Keratinocyte (primary cell): ENCODE data around the gene RAB14. TPM values are rescaled to one million over a fixed set of nuclear protein-coding genes. Genes with fewer than 3 reads are reported as not detected.

Experiments
- DNase-seq: peaks from one replicate; pipeline ENCODE4 v3.0.0-alpha.2; 2011; ENCODE audit warnings: low read depth, missing footprints, low spot score
- FAIRE-seq: peaks from 2 replicates; lab custom pipeline; 2011; peaks lifted over from hg19 to GRCh38; lab: Jason Lieb, UNC
- H2AFZ ChIP-seq: 2 replicates; pipeline ENCODE4 v1.6.0; 2012; ENCODE audit warnings: low read length, control low read depth, inconsistent platforms; ENCODE audit not compliant: control insufficient read depth
- H3K27ac ChIP-seq: 2 replicates; pipeline ENCODE4 v1.5.1; 2011; ENCODE audit warnings: low read length; ENCODE audit not compliant: control insufficient read depth, insufficient read depth
- H3K27me3 ChIP-seq: 3 replicates; pipeline ENCODE4 v1.6.0; 2011; ENCODE audit warnings: low read length; ENCODE audit not compliant: control insufficient read depth, insufficient read depth; ENCODE audit errors: extremely low read depth
- H3K36me3 ChIP-seq, 2 experiments: 2 replicates in 1 of 2; 3 replicates in 1 of 2; pipeline ENCODE4 v1.5.1; 2011; ENCODE audit warnings: low read length in 2 of 2, mild to moderate bottlenecking in 1 of 2; ENCODE audit not compliant: control insufficient read depth in 2 of 2, insufficient read depth in 2 of 2; ENCODE audit errors: extremely low read depth in 1 of 2
- H3K4me1 ChIP-seq: 3 replicates; pipeline ENCODE4 v1.5.1; 2011; ENCODE audit warnings: low read length; ENCODE audit not compliant: control insufficient read depth, insufficient read depth; ENCODE audit errors: extremely low read depth
- H3K4me2 ChIP-seq: 3 replicates; pipeline ENCODE4 v1.6.0; 2011; ENCODE audit warnings: low read depth, low read length; ENCODE audit not compliant: control insufficient read depth, insufficient read depth; ENCODE audit errors: extremely low read depth
- H3K4me3 ChIP-seq, 3 experiments: fragments of 200-600 bp in 1 of 3; sonication (generic) in 1 of 3; 2 replicates in 2 of 3; 3 replicates in 1 of 3; pipeline ENCODE4 v1.5.1; 2011 to 2016; ENCODE audit warnings: low read length in 3 of 3, mild to moderate bottlenecking in 3 of 3, control low read depth in 2 of 3, inconsistent platforms in 1 of 3, low read depth in 1 of 3, mixed read lengths in 1 of 3, mixed run types in 1 of 3, moderate library complexity in 1 of 3; ENCODE audit not compliant: control insufficient read depth in 2 of 3, insufficient read depth in 2 of 3; ENCODE audit errors: extremely low read depth in 1 of 3
- H3K79me2 ChIP-seq: 2 replicates; pipeline ENCODE4 v1.6.0; 2012; ENCODE audit warnings: low read length; ENCODE audit not compliant: control insufficient read depth, insufficient read depth
- H3K9ac ChIP-seq: 3 replicates; pipeline ENCODE4 v1.6.0; 2011; ENCODE audit warnings: low read length; ENCODE audit not compliant: control insufficient read depth, insufficient read depth; ENCODE audit errors: extremely low read depth
- H3K9me1 ChIP-seq: 3 replicates; pipeline ENCODE4 v1.6.0; 2011; ENCODE audit warnings: low read length; ENCODE audit not compliant: control insufficient read depth, insufficient read depth; ENCODE audit errors: extremely low read depth
- H3K9me3 ChIP-seq: 2 replicates; pipeline ENCODE4 v1.5.1; 2012; ENCODE audit warnings: low read depth, low read length; ENCODE audit not compliant: control insufficient read depth
- H4K20me1 ChIP-seq: 3 replicates; pipeline ENCODE4 v1.6.0; 2011; ENCODE audit warnings: low read length; ENCODE audit not compliant: control insufficient read depth, insufficient read depth; ENCODE audit errors: extremely low read depth
- EZH2 ChIP-seq: IDR thresholded peaks from one replicate; pipeline ENCODE4 v1.6.1; 2012; ENCODE audit warnings: inconsistent platforms, mild to moderate bottlenecking, low read length, moderate library complexity
- dilution Hi-C: fragments of 300-500 bp; cut with MboI; formaldehyde crosslinking; loops from one replicate; pipeline ENCODE4 v1.7.0; 2020; ENCODE audit warnings: low sequenced_read_pairs; ENCODE audit not compliant: extremely low pct_ligation_motif_present
- polyA plus RNA-seq, 5 experiments: library from polyadenylated mRNA; depleted of rRNA in 3 of 5; stranded (reverse) in 3 of 5; stranded (forward) in 1 of 5; unstranded in 1 of 5; fragments of >200 nt; gene quantifications; 1 replicate in 1 of 5; 2 replicates in 3 of 5; 3 replicates in 1 of 5; pipeline versions ENCODE4 v1.2.1 to v1.2.3, GENCODE V29; 2011 to 2012; ENCODE audit warnings: missing spikeins in 2 of 5, low read depth in 1 of 5, low replicate concordance in 1 of 5
- TF ChIP-seq, protein P1 (sequence below), 3 experiments: IDR thresholded peaks in 1 of 3; conservative IDR thresholded peaks in 1 of 3; optimal IDR thresholded peaks in 1 of 3; 2 replicates in 2 of 3; 3 replicates in 1 of 3; pipeline versions ENCODE3 to v1.5.1; 2011; ENCODE audit warnings: low read length in 3 of 3, mild to moderate bottlenecking in 3 of 3, moderate library complexity in 2 of 3, control low read depth in 1 of 3, inconsistent platforms in 1 of 3; ENCODE audit not compliant: insufficient read depth in 2 of 3; ENCODE audit errors: extremely low read depth in 1 of 3

The RAB14 gene
- polyA plus RNA-seq, 1 donor (not counting 4 experiments of a cell fraction or from before 2014, with no cell fraction given) = 42.8 TPM

DNA sequence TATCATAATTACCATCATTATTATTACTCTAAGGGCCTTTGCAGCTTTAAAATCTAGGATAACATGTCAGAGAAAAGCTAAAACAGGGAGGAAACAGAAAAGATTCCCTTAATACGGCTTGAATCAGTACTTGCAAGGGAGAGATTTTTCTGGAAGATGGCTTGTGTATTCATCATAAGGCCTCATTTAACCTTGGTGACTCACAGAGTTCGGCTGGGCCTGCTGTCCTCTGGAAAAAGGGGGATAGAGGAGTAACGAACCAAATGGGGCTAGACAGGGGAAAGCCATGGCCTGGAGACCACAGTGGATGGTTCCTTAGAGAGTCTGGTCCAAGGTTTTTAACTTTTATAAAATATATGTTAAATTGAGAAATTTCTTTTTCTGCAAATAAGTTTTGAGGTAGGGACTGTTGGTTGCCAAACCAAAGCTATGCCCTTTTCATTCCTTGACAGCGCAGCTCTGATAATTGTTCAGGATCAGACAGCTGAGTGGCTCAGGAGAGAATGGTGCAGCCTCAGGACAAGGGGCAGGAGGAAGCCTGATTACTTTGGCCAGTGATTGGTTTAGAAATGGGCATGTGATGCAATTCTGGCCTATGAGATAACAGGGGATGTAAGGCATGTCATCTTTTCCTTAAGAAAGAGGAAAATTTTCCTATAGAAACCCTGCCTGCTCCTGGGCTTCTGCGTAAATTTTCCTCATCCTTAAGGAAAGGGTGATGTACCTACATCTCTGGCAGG lies 40.7 kb upstream of the RAB14 start:
- Histone ChIP-seq H3K9me1 (no peaks in the 10 kb centered on the region), H3K9me3 (no peaks in the 10 kb centered on the region), H3K4me3 (no peak overlapping the region), H3K27me3 (no peaks in the 10 kb centered on the region), H4K20me1 (no peaks in the 10 kb centered on the region), H3K27ac (no peak overlapping the region), H3K4me1 (peaks cover 3% of the 10 kb centered on the region), H2AFZ (no peak overlapping the region), H3K36me3 (no peaks in the 10 kb centered on the region), H3K4me2 (no peak overlapping the region), H3K9ac (no peak overlapping the region), H3K79me2 (no peaks in the 10 kb centered on the region)
- dilution Hi-C loops = no loop called here
- FAIRE-seq (no peak), DNase-seq (no peak)
- TF ChIP-seq, protein P1, sequence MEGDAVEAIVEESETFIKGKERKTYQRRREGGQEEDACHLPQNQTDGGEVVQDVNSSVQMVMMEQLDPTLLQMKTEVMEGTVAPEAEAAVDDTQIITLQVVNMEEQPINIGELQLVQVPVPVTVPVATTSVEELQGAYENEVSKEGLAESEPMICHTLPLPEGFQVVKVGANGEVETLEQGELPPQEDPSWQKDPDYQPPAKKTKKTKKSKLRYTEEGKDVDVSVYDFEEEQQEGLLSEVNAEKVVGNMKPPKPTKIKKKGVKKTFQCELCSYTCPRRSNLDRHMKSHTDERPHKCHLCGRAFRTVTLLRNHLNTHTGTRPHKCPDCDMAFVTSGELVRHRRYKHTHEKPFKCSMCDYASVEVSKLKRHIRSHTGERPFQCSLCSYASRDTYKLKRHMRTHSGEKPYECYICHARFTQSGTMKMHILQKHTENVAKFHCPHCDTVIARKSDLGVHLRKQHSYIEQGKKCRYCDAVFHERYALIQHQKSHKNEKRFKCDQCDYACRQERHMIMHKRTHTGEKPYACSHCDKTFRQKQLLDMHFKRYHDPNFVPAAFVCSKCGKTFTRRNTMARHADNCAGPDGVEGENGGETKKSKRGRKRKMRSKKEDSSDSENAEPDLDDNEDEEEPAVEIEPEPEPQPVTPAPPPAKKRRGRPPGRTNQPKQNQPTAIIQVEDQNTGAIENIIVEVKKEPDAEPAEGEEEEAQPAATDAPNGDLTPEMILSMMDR (optimal IDR thresholded peaks at IDR 0.05 in 1 of 3, IDR thresholded peaks at IDR 0.05 in 1 of 3, conservative IDR thresholded peaks at IDR 0.05 in 1 of 3; ENCODE audit: extremely low read depth in 1 of 3, insufficient read depth in 2 of 3, low read length in 3 of 3) = no peak
- no peak for TF ChIP-seq EZH2

DNA sequence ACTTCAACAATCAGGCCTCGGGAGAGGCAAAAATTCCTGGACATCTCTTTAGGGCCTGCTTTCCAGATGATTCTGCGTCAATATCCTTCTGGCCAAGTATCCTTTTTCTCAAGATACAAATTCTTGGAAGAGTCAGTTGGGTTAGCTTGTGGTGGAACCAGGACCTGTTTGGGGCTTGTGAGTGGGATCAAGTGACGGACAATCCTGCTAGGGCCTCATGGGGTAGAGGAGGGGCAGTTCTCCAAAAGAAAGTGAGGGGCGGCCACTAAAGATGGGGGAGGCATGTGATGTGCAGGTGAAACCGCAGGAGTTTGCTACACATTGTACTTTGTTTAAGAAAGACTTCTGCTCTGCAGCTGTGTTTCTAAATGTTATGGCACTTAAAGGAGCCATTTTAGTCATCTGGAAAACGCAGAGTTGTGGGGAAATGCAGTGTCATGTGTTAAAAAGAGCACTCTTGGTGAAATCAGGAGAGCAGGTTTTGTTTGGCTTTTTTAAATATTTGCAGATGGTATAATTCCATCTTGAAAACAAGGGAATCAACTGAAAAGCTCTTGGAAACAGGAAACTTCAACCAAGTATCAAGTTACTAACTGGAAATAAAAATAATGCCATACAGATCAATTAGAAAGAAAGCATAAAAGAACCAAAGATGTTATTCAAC lies 38.9 kb upstream of the RAB14 start:
- no peaks in the 10 kb centered on the region for H3K36me3 ChIP-seq
- H3K79me2 ChIP-seq = no peaks in the 10 kb centered on the region
- H3K9me1 ChIP-seq = no peaks in the 10 kb centered on the region
- no peak overlapping the region for H3K4me3 ChIP-seq
- dilution Hi-C loops = no loop called here
- H3K4me2 ChIP-seq = no peak overlapping the region
- H3K27ac ChIP-seq = no peak overlapping the region
- no peak overlapping the region for H2AFZ ChIP-seq
- TF ChIP-seq EZH2 = no peak
- TF ChIP-seq, protein P1 (optimal IDR thresholded peaks at IDR 0.05 in 1 of 3, IDR thresholded peaks at IDR 0.05 in 1 of 3, conservative IDR thresholded peaks at IDR 0.05 in 1 of 3; ENCODE audit: extremely low read depth in 1 of 3, insufficient read depth in 2 of 3, low read length in 3 of 3) = no peak
- no peak for DNase-seq
- H3K27me3 ChIP-seq = no peaks in the 10 kb centered on the region
- no peaks in the 10 kb centered on the region for H4K20me1 ChIP-seq
- no peak overlapping the region for H3K9ac ChIP-seq
- no peak for FAIRE-seq
- no peaks in the 10 kb centered on the region for H3K4me1 ChIP-seq
- no peaks in the 10 kb centered on the region for H3K9me3 ChIP-seq
